ENCODE data around the gene AACS. TPM values are rescaled to one million over a fixed set of nuclear protein-coding genes. Genes with fewer than 3 reads are reported as not detected.

The AACS gene
- total RNA-seq, 2 experiments from 2014 or later: 10.2 to 24.6 TPM

- no peak within 1 kb of the TSS for H3K27ac ChIP-seq (ENCODE audit: low read depth, low read length, poor library complexity, severe bottlenecking)
- H3K79me2 ChIP-seq (ENCODE audit: insufficient read depth, low read depth, low read length): no peaks in the 10 kb centered on the region
- DNase-seq (ENCODE audit: low spot score): peak; percentile 88
- H3K4me3 ChIP-seq (ENCODE audit: low read depth, low read length, poor library complexity, severe bottlenecking): peak within 1 kb of the TSS; percentile 70
- no peak within 1 kb of the TSS for H2AFZ ChIP-seq (ENCODE audit: low read length)
- BruUV-seq (replicated peaks): no TSS peak
- intact Hi-C loops (cut with micrococcal nuclease; ENCODE audit: unreplicated experiment): loop anchor here (5.0 kb wide), 1 partner anchor 259 kb away; no protein-coding TSS in a partner anchor
- TF ChIP-seq EZH2phosphoT487 (IDR thresholded peaks at IDR 0.05; ENCODE audit: borderline replicate concordance, low read depth, low read length) (no peak), CTCF (conservative IDR thresholded peaks at IDR 0.05; ENCODE audit: low read length) (peak; percentile 54)
- no peaks in the 10 kb centered on the region for H3K9me3 ChIP-seq (ENCODE audit: low read length)
- no peaks in the 10 kb centered on the region for H3K36me3 ChIP-seq (ENCODE audit: insufficient read depth, low read length)
- POLR2A ChIA-PET: interaction anchor here (0.6 kb wide), 1 partner anchor 421 kb away, joined by 7 read pairs; no protein-coding TSS in a partner anchor
- H3K9me2 ChIP-seq (ENCODE audit: insufficient read depth, low read length): no peaks in the 10 kb centered on the region
- peaks cover 71% of the 10 kb centered on the region for H3K4me1 ChIP-seq (ENCODE audit: insufficient read depth, low read length, poor library complexity, severe bottlenecking)
- H4K20me1 ChIP-seq (ENCODE audit: insufficient read depth, low read length): no peaks in the 10 kb centered on the region
- CTCF ChIA-PET (ENCODE audit: unreplicated experiment): interaction anchor here (0.5 to 1.2 kb wide), 3 partner anchors 24 to 220 kb away, joined by 3 to 5 read pairs (median 3); no protein-coding TSS in a partner anchor
- H3K4me2 ChIP-seq (ENCODE audit: low read length): peak within 1 kb of the TSS; percentile 87
Observed at GRCh38 chr12:125185740-125186470, 120.7 kb downstream of the AACS start, which contains the start of gene TMEM132B. TMEM132B (plus strand) TSS chr12:125186386.

GRCh38 chr12:125186471-125187147 is 121.4 kb downstream of the AACS start:
- DNase-seq (ENCODE audit: low spot score): peak; percentile 37

More at GRCh38 chr12:125186471-125187147, 121.4 kb downstream of the AACS start:
- no TSS peak for BruUV-seq (replicated peaks)
- Histone ChIP-seq H4K20me1 (ENCODE audit: insufficient read depth, low read length) (no peaks in the 10 kb centered on the region), H3K36me3 (ENCODE audit: insufficient read depth, low read length) (no peaks in the 10 kb centered on the region), H3K9me2 (ENCODE audit: insufficient read depth, low read length) (no peaks in the 10 kb centered on the region), H2AFZ (ENCODE audit: low read length) (no peak overlapping the region), H3K4me2 (ENCODE audit: low read length) (peak overlapping the region; percentile 87), H3K79me2 (ENCODE audit: insufficient read depth, low read depth, low read length) (no peaks in the 10 kb centered on the region), H3K27ac (ENCODE audit: low read depth, low read length, poor library complexity, severe bottlenecking) (no peak overlapping the region), H3K9me3 (ENCODE audit: low read length) (no peaks in the 10 kb centered on the region), H3K4me1 (ENCODE audit: insufficient read depth, low read length, poor library complexity, severe bottlenecking) (peaks cover 78% of the 10 kb centered on the region), H3K4me3 (ENCODE audit: low read depth, low read length, poor library complexity, severe bottlenecking) (peak overlapping the region; percentile 70)
- intact Hi-C loops (cut with micrococcal nuclease; ENCODE audit: unreplicated experiment): loop anchor here (5.0 kb wide), 1 partner anchor 259 kb away; no protein-coding TSS in a partner anchor
- POLR2A ChIA-PET: interaction anchor here (0.6 kb wide), 1 partner anchor 421 kb away, joined by 7 read pairs; no protein-coding TSS in a partner anchor
- TF ChIP-seq CTCF (conservative IDR thresholded peaks at IDR 0.05; ENCODE audit: low read length) (no peak), EZH2phosphoT487 (IDR thresholded peaks at IDR 0.05; ENCODE audit: borderline replicate concordance, low read depth, low read length) (no peak)
- CTCF ChIA-PET (ENCODE audit: unreplicated experiment): interaction anchor here (0.5 to 1.2 kb wide), 3 partner anchors 23 to 219 kb away, joined by 3 to 5 read pairs (median 3); no protein-coding TSS in a partner anchor
